ENCODE data around the gene MEOX2.
A peak's percentile ranks its signal among the peaks of the same experiment; 100 is the strongest.

MEOX2 gene

DNA sequence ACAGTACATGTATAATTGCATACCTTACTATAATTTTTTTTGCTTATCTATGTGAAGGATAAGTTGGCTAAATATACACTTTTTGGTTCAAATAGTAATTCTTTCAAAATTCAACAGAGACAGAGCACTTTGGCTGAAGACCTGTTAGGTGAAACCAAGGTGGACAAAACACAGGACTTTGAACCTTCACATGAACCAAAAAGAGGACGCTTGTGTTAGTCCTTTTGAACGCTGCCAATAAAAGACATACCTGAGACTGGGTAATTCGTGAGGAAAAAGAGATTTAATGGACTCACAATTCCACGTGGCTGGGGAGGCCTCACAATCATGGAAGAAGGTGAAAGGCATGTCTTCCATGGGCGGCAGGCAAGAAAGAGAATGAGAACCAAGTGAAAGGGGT, 120.0 kb downstream of the MEOX2 start:
- no peak for TF ChIP-seq JUND (IDR thresholded peaks at IDR 0.05; ENCODE audit: low read depth)
- in situ Hi-C loops (cut with HindIII; ENCODE audit: low pct_unique_long_range_greater_than_20kb, low sequenced_read_pairs): no loop called here

DNA sequence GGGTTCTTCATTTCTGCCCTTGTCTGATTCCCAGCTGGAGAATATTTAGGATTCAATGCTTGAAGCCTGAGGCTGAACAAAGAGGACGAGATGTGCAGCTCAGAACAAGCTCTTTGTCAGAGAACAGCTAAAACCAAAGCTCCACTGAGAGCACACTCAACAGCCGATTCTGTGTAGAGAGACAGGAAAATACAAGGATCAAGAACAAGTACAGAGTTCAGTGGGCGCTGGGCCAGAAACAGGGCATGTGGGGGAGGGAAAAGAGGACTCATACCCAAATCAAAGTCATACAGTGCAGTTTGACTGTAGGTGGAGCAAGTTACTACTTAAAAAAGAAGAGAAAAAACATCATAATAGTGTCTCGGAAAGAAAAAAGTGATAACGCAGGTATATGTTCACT, 124.6 kb downstream of the MEOX2 start, which contains the start of gene AGMO:
Gene AGMO, minus strand, starts transcription at position 181 of the 400 bp plus-strand sequence.
- DNase-seq (ENCODE audit: low read depth in 1 of 2, low spot score in 1 of 2): peak in 1 of 2 experiments; percentile 23
- TF ChIP-seq JUND (IDR thresholded peaks at IDR 0.05; ENCODE audit: low read depth): no peak
- in situ Hi-C loops (cut with HindIII; ENCODE audit: low pct_unique_long_range_greater_than_20kb, low sequenced_read_pairs): no loop called here

More for the DNA sequence above, 120.0 kb downstream of the MEOX2 start:
- no peak for DNase-seq (ENCODE audit: low read depth in 1 of 2, low spot score in 1 of 2)

Data from T47D (cell line).